HG03064 (cell line): Measurements from ENCODE around the gene TTC32.
A peak's percentile ranks its signal among the peaks of the same experiment; 100 is the strongest.
"Not testable (repeated sequence)": the region's sequence is repeated elsewhere in the genome, so short reads cannot be mapped to it uniquely, and the experiment has no call there.

Experiments
- ATAC-seq: cut with Tn5 transposase; IDR thresholded peaks from one replicate; pipeline ENCODE4 v1.9.1; 2021; ENCODE audit warnings: low read depth; ENCODE audit not compliant: unreplicated experiment

Gene TTC32

GRCh38 chr2:19901442-19902215, at the start of gene TTC32:
TTC32 (minus strand) TSS chr2:19901983; CDS start chr2:19901854, 129 bp downstream.
- ATAC-seq: peak; percentile 86

DNA sequence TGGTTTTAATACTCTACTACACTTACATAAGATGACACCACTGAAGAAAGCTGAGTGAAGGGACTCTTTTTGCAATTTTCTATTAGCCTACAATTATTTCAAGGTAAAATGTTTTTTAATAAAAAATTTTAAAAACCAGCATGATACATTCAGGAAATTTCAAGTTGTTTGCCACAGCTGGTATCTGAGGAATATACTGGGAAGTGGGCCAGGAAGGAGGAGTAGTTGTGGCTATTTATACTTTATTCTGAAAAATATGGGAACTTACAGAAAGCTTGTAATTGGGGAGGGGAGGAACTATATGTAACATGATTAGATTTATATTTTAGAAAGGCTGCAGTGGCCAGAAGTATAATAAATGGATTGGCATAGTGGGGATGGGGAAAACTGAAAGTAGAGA, 47.3 kb upstream of the TTC32 start:
- ATAC-seq: no peak

GRCh38 chr2:19947184-19947940, 45.6 kb upstream of the TTC32 start:
- ATAC-seq: no peak

GRCh38 chr2:19944205-19944845, 42.5 kb upstream of the TTC32 start:
- no peak for ATAC-seq

- ATAC-seq: no peak
Observed at GRCh38 chr2:19943189-19943588, 41.4 kb upstream of the TTC32 start.

- no peak for ATAC-seq
Observed at GRCh38 chr2:19942199-19942598, 40.4 kb upstream of the TTC32 start.

GRCh38 chr2:19937004-19937403, 35.2 kb upstream of the TTC32 start:
- no peak for ATAC-seq

DNA sequence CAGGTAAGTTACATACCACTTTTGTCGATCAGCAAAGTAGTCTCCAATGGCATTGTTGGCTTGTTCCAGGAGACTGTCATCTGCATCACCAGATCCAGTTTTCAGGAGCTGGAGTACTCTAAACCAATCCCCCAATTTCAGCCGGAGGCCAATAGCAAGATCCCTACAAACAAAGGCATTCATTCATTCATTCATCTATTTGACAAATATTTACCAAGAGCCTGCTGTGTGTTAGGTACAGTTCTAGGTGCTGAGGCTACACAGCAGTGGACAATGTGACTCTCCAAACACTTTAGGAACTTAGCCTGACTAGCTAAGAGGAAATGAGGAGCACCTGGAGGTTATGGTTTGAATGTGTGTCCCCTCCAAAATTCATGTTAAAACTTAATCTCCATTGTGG, 34.4 kb upstream of the TTC32 start:
- ATAC-seq: no peak

GRCh38 chr2:19933351-19933981, 31.7 kb upstream of the TTC32 start:
- peak; percentile 76 for ATAC-seq

- ATAC-seq: peak; percentile 31
Observed at GRCh38 chr2:19932928-19933327, 31.1 kb upstream of the TTC32 start.

GRCh38 chr2:19929226-19929625, 27.4 kb upstream of the TTC32 start:
- ATAC-seq: no peak

DNA sequence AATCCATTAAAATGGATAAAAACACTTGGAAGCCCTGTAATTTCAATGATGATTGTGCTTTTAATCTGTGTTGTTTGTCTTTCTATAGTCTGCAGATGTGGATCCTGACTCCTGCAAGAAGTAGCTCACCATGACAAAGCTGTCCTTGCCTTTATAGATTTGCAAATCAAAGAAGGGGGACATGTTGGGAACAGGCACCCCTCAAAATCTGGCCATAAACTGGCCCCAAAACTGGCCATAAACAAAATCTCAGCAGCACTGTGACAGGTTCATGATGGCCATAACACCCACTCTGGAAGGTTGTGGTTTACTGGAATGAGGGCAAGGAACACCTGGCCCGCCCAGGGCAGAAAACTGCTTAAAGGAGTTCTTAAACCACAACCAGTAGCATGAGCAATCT, 26.0 kb upstream of the TTC32 start:
- ATAC-seq: not testable (repeated sequence)

DNA sequence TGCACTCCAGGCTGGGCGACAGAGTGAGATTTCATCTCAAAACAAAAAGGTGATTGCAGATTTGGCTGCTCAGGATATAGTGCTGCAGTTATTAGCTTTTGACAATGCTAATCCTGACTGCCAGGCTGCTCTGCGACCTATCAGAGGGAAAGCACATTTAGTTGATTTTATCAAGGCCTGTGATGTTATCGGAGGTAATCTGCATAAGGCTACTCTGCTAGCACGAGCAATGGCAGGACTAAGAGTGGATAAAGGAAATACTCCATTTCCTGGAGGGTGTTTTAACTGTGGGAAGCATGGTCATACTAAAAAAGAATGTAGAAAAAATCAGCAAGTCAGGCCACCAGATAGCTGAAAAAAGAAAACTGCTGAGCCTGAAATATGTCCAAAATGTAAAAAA, 22.7 kb upstream of the TTC32 start:
- not testable (repeated sequence) for ATAC-seq

- not testable (repeated sequence) for ATAC-seq
Observed at GRCh38 chr2:19922188-19922587, 20.4 kb upstream of the TTC32 start.

GRCh38 chr2:19916385-19916950, 14.7 kb upstream of the TTC32 start:
- ATAC-seq: no peak

GRCh38 chr2:19914266-19914975, 12.6 kb upstream of the TTC32 start:
- ATAC-seq: no peak

GRCh38 chr2:19911808-19912509, 10.2 kb upstream of the TTC32 start:
- ATAC-seq: no peak

DNA sequence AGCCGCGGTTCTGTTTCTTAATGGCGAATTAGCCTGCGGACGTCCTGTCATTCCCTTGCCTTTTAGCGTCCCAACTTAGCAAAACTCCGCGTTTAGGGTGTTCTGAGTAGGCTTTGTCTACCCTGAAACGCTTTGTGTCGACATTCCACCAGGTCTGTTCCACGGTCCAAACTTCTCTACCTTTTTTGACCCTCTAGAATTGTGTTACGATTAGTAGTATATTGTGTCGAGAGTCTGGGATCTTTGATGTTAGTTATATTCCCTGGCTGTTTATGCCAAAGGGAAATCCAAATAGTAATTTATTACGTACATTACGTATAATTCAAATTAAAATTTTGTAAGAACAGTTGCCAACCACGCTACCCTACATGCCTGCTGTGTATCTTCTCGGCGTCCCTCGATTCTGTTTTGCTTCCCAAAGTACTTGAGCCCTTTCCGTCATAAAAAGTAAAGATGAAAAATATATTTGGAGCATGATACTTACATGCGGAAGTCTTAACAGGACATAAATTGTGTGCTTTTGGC, 495 bp upstream of the TTC32 start:
- no peak for ATAC-seq

DNA sequence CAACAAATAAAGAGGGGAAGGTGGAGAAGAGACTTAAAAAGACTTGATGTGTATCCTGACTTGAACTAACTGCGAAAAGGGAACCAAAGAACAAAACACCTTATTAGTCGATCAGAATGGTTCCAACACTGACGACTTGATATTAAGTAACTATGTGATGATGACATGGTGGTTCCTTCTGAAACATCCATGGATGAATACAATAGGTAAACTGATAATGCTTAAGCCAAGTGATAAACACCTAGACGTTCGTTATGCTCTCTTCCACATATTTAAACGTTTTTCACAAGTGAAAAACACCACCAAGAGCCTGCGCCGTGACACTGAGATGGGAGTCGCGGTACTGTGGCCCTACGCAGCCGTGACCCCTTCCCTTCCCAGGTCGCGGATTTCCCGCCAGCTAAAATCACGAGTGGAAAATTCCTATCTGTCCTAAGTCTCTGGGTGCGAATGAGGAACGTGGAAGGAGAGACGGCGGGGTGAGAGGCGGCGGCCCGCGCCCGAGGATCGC, 797 bp downstream of the TTC32 start:
- ATAC-seq: peak; percentile 10
